HEK293 (cell line): Measurements from ENCODE around the gene MS4A10.

Experiments
- CTCF ChIA-PET: fragments of 350-600 bp; formaldehyde crosslinking; extraction: SDS; loops from one replicate; lab custom pipeline; 2021; ENCODE audit warnings: antibody characterized with exemption; lab: Yijun Ruan, JAX
- POLR2A ChIA-PET: fragments of 300-600 bp; formaldehyde crosslinking; extraction: SDS; loops from one replicate; lab custom pipeline; 2020; ENCODE audit warnings: antibody characterized with exemption, inconsistent platforms; lab: Yijun Ruan, JAX
- H3K27ac ChIP-seq: fragments of 200-500 bp; sonication (Bioruptor generic); 2 replicates; pipeline ENCODE4 v1.5.1; 2014; ENCODE audit warnings: low read depth, low read length, control low read depth, inconsistent platforms; ENCODE audit errors: extremely low read depth
- H3K36me3 ChIP-seq, 2 experiments: fragments of 200-500 bp in 1 of 2; sonication (Bioruptor generic) in 1 of 2; 1 replicate in 1 of 2; 2 replicates in 1 of 2; pipeline ENCODE4 v1.5.1; 2014 to 2017; ENCODE audit warnings: inconsistent platforms in 2 of 2, low read length in 2 of 2; ENCODE audit not compliant: control insufficient read depth in 2 of 2, insufficient read depth in 1 of 2
- H3K4me1 ChIP-seq: fragments of 200-500 bp; sonication (Bioruptor generic); 2 replicates; pipeline ENCODE4 v1.5.1; 2014; ENCODE audit warnings: mild to moderate bottlenecking, low read length, inconsistent platforms; ENCODE audit not compliant: control insufficient read depth, insufficient read depth
- H3K4me3 ChIP-seq: 2 replicates; pipeline ENCODE4 v1.5.1; 2011; ENCODE audit warnings: low read depth, mild to moderate bottlenecking, control low read depth, low read length, moderate library complexity
- H3K9me3 ChIP-seq: fragments of 200-500 bp; sonication (Bioruptor generic); 2 replicates; pipeline ENCODE4 v1.5.1; 2014; ENCODE audit warnings: low read depth, low read length, inconsistent platforms; ENCODE audit not compliant: control insufficient read depth, insufficient read depth
- ATF2 ChIP-seq: fragments of 450-650 bp; formaldehyde crosslinking; IDR thresholded peaks from 2 replicates; pipeline ENCODE4 v1.5.1; 2016; ENCODE audit warnings: missing biosample characterization, missing genetic modification characterization, low read depth
- HIC1 ChIP-seq: fragments of 450-650 bp; formaldehyde crosslinking; IDR thresholded peaks from 2 replicates; pipeline ENCODE4 v1.5.1; 2016; ENCODE audit warnings: missing biosample characterization, missing genetic modification characterization
- OVOL3 ChIP-seq: fragments of 450-650 bp; formaldehyde crosslinking; IDR thresholded peaks from 2 replicates; pipeline ENCODE4 v1.5.1; 2016; ENCODE audit warnings: missing biosample characterization, missing genetic modification characterization
- RBAK ChIP-seq: fragments of 450-650 bp; formaldehyde crosslinking; IDR thresholded peaks from 2 replicates; pipeline ENCODE4 v1.5.1; 2016; ENCODE audit warnings: missing biosample characterization, missing genetic modification characterization
- SALL2 ChIP-seq: fragments of 450-650 bp; formaldehyde crosslinking; IDR thresholded peaks from 2 replicates; pipeline ENCODE4 v1.5.0; 2017; ENCODE audit warnings: missing biosample characterization, mild to moderate bottlenecking, missing genetic modification characterization, borderline replicate concordance
- SCRT2 ChIP-seq: fragments of 450-650 bp; formaldehyde crosslinking; IDR thresholded peaks from 2 replicates; pipeline ENCODE4 v1.5.1; 2016; ENCODE audit warnings: missing biosample characterization, missing genetic modification characterization
- ZBTB1 ChIP-seq: fragments of 450-650 bp; formaldehyde crosslinking; IDR thresholded peaks from 2 replicates; pipeline ENCODE4 v1.5.1; 2016; ENCODE audit warnings: missing biosample characterization, missing genetic modification characterization
- ZBTB8A ChIP-seq: fragments of 450-650 bp; formaldehyde crosslinking; IDR thresholded peaks from 2 replicates; pipeline ENCODE4 v1.5.1; 2016; ENCODE audit warnings: missing biosample characterization, missing genetic modification characterization
- ZFP41 ChIP-seq: fragments of 450-650 bp; formaldehyde crosslinking; IDR thresholded peaks from 2 replicates; pipeline ENCODE4 v1.5.1; 2016; ENCODE audit warnings: missing biosample characterization, missing genetic modification characterization, borderline replicate concordance
- ZNF155 ChIP-seq: fragments of 450-650 bp; formaldehyde crosslinking; IDR thresholded peaks from 2 replicates; pipeline ENCODE4 v1.5.1; 2016; ENCODE audit warnings: missing biosample characterization, missing genetic modification characterization
- ZNF223 ChIP-seq: fragments of 450-650 bp; formaldehyde crosslinking; IDR thresholded peaks from 2 replicates; pipeline ENCODE4 v1.5.1; 2016; ENCODE audit warnings: missing biosample characterization, missing genetic modification characterization
- ZNF239 ChIP-seq: fragments of 450-650 bp; formaldehyde crosslinking; IDR thresholded peaks from 2 replicates; pipeline ENCODE4 v1.5.1; 2016; ENCODE audit warnings: missing biosample characterization, missing genetic modification characterization
- ZNF24 ChIP-seq: fragments of 450-650 bp; formaldehyde crosslinking; IDR thresholded peaks from 2 replicates; pipeline ENCODE4 v1.5.1; 2016; ENCODE audit warnings: missing biosample characterization, missing genetic modification characterization
- ZNF292 ChIP-seq: fragments of 450-650 bp; formaldehyde crosslinking; IDR thresholded peaks from 2 replicates; pipeline ENCODE4 v1.5.1; 2016; ENCODE audit warnings: low read depth, missing biosample characterization, missing genetic modification characterization, borderline replicate concordance
- ZNF426 ChIP-seq: fragments of 450-650 bp; formaldehyde crosslinking; IDR thresholded peaks from 2 replicates; pipeline ENCODE4 v1.5.1; 2017; ENCODE audit warnings: missing biosample characterization, missing genetic modification characterization, mild to moderate bottlenecking, inconsistent platforms, moderate library complexity
- ZNF48 ChIP-seq: fragments of 450-650 bp; formaldehyde crosslinking; IDR thresholded peaks from 2 replicates; pipeline ENCODE4 v1.5.1; 2016; ENCODE audit warnings: missing biosample characterization, missing genetic modification characterization
- ZNF513 ChIP-seq: fragments of 450-650 bp; IDR thresholded peaks from 2 replicates; pipeline ENCODE4 v1.5.1; 2018; ENCODE audit warnings: missing biosample characterization, missing genetic modification characterization
- ZNF707 ChIP-seq: fragments of 450-650 bp; formaldehyde crosslinking; IDR thresholded peaks from 2 replicates; pipeline ENCODE4 v1.5.1; 2016; ENCODE audit warnings: missing biosample characterization, missing genetic modification characterization
- TF ChIP-seq, protein P1 (sequence below): fragments of 450-650 bp; formaldehyde crosslinking; IDR thresholded peaks from 2 replicates; pipeline ENCODE4 v1.5.1; 2016; ENCODE audit warnings: missing biosample characterization, missing genetic modification characterization

Gene MS4A10

DNA sequence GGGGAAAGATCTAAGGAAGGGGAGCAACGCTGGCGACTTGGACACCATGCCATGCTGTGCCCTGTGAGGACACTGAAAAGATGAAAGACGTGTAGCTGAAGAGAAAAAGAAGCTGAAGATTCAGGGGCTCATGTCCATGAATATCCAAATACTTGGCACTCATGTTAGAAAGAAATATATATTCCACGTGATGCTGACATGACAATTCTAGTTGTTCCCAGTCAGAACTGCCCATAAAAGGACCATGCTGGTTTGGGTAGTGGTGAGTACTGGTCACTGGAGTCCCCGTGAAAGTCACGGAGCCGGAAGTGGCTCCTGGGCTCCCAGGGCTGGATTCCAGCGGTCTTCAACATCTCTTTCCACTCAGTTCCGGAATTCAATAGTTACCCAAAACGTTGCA, 18.6 kb upstream of the MS4A10 start:
- no peaks in the 10 kb centered on the region for H3K4me1 ChIP-seq
- H3K9me3 ChIP-seq: no peaks in the 10 kb centered on the region
- no peak overlapping the region for H3K27ac ChIP-seq
- ChIA-PET POLR2A (no interaction called here), CTCF (interaction anchor here (1.2 kb wide), 1 partner anchor 69 kb away, joined by 8 read pairs; no protein-coding TSS in a partner anchor)
- no peak overlapping the region for H3K4me3 ChIP-seq
- no peaks in the 10 kb centered on the region for H3K36me3 ChIP-seq
- TF ChIP-seq ZBTB1 (tag by site-specific recombination) (no peak), ZNF707 (tag by site-specific recombination) (no peak), ZNF513 (no peak), ZNF155 (tag by site-specific recombination) (no peak), ZNF239 (tag by site-specific recombination) (no peak)
- TF ChIP-seq, all 188 proteins: peak for 0

DNA sequence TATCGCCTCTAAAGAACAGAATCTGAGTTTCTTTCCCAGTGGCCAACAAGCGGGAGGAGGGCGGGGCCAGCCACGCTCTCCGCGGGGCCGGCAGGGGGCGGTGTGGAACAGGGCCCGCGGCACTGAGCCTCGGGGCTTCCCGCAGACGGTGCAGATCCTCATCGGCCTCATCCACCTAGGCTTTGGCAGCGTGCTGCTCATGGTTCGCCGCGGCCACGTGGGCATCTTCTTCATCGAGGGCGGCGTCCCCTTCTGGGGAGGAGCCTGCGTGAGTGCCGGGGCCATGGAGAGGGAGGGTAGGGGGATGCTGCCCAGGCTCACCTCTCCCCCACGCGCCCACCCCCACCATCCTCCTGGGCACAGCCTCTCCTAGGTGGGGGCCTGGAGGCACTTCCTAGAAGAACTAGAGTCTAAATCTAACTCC, 17.7 kb upstream of the MS4A10 start:
- Histone ChIP-seq H3K36me3 (no peaks in the 10 kb centered on the region), H3K9me3 (no peaks in the 10 kb centered on the region), H3K4me1 (no peaks in the 10 kb centered on the region), H3K27ac (no peak overlapping the region), H3K4me3 (no peak overlapping the region)
- POLR2A ChIA-PET: no interaction called here
- TF ChIP-seq OVOL3 (tag by site-specific recombination): no peak
- no peak for TF ChIP-seq ZFP41 (tag by site-specific recombination)
- no peak for TF ChIP-seq SCRT2 (tag by site-specific recombination)
- TF ChIP-seq HIC1: no peak
- CTCF ChIA-PET: interaction anchor here (0.7 kb wide), 1 partner anchor 61 kb away, joined by 4 read pairs; no protein-coding TSS in a partner anchor

GRCh38 chr11:60768202-60768601, 16.9 kb upstream of the MS4A10 start:
- Histone ChIP-seq H3K36me3 (no peaks in the 10 kb centered on the region), H3K27ac (no peak overlapping the region), H3K9me3 (no peaks in the 10 kb centered on the region), H3K4me1 (no peaks in the 10 kb centered on the region), H3K4me3 (no peak overlapping the region)
- TF ChIP-seq ATF2 (tag by site-specific recombination) (no peak), ZNF292 (no peak), SALL2 (tag by site-specific recombination) (no peak), ZNF223 (tag by site-specific recombination) (no peak), ZNF48 (no peak), ZBTB8A (tag by site-specific recombination) (no peak), ZNF24 (tag by site-specific recombination) (no peak), ZNF426 (tag by site-specific recombination) (no peak), RBAK (tag by site-specific recombination) (no peak)
- TF ChIP-seq, protein P1, sequence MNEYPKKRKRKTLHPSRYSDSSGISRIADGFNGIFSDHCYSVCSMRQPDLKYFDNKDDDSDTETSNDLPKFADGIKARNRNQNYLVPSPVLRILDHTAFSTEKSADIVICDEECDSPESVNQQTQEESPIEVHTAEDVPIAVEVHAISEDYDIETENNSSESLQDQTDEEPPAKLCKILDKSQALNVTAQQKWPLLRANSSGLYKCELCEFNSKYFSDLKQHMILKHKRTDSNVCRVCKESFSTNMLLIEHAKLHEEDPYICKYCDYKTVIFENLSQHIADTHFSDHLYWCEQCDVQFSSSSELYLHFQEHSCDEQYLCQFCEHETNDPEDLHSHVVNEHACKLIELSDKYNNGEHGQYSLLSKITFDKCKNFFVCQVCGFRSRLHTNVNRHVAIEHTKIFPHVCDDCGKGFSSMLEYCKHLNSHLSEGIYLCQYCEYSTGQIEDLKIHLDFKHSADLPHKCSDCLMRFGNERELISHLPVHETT: no peak
- ChIA-PET POLR2A (no interaction called here), CTCF (no interaction called here)
